Left ventricle myocardium inferior (tissue), 1 donor: Measurements from ENCODE around the gene EID2B. TPM values are rescaled to one million over a fixed set of nuclear protein-coding genes. Genes with fewer than 3 reads are reported as not detected.

Source experiments
- DNase-seq: peaks from one replicate; pipeline ENCODE4 v3.0.0-alpha.2; 2020
- H3K27ac ChIP-seq: fragments of 200-600 bp; replicated peaks from 2 replicates; pipeline ENCODE4 v1.8.0; 2021
- H3K27me3 ChIP-seq: fragments of 200-600 bp; 2 replicates; pipeline ENCODE4 v1.8.0; 2021; ENCODE audit warnings: low read depth
- H3K36me3 ChIP-seq: fragments of 200-600 bp; 2 replicates; pipeline ENCODE4 v1.8.0; 2021
- H3K4me1 ChIP-seq: fragments of 200-600 bp; 2 replicates; pipeline ENCODE4 v1.8.0; 2021
- H3K4me3 ChIP-seq: fragments of 200-600 bp; 2 replicates; pipeline ENCODE4 v1.8.0; 2021; ENCODE audit warnings: mild to moderate bottlenecking, moderate library complexity
- H3K9me3 ChIP-seq: fragments of 200-600 bp; replicated peaks from 2 replicates; pipeline ENCODE4 v1.8.0; 2021
- CTCF ChIP-seq: fragments of 200-600 bp; IDR thresholded peaks from 2 replicates; pipeline ENCODE4 v1.8.0; 2021; ENCODE audit warnings: antibody characterized with exemption, mild to moderate bottlenecking, borderline replicate concordance
- intact Hi-C: fragments of 100-400 bp; cut with micrococcal nuclease; formaldehyde crosslinking; loops from one replicate; pipeline ENCODE4 v1.11.0; 2022
- total RNA-seq: library from RNA; stranded (reverse); fragmentation: NEBNext Ultra II Directional; extraction: Animal tissue kit (Norgen Biotek cat#: 25700); gene quantifications from one replicate; pipeline ENCODE4 v1.2.1, GENCODE V29; 2021
- donor health status: DM: no; HTN: yes; CAD: no; lungs with severe emphysema.

Gene EID2B
- total RNA-seq, 1 donor from 2014 or later, result 2.1 TPM

GRCh38 chr19:39550197-39550596, 17.5 kb upstream of the EID2B start:
- Histone ChIP-seq H3K27me3 (peaks cover 52% of the 10 kb centered on the region), H3K36me3 (no peaks in the 10 kb centered on the region), H3K4me1 (no peaks in the 10 kb centered on the region), H3K9me3 (no peaks in the 10 kb centered on the region), H3K27ac (no peak overlapping the region), H3K4me3 (no peak overlapping the region)
- intact Hi-C loops, result no loop called here
- no peak for DNase-seq
- no peak for TF ChIP-seq CTCF

- TF ChIP-seq CTCF, result no peak
- DNase-seq, result no peak
- H3K36me3 ChIP-seq, result no peaks in the 10 kb centered on the region
- no peaks in the 10 kb centered on the region for H3K4me1 ChIP-seq
- intact Hi-C loops, result no loop called here
- no peaks in the 10 kb centered on the region for H3K9me3 ChIP-seq
- H3K27ac ChIP-seq, result no peak overlapping the region
- H3K4me3 ChIP-seq, result no peak overlapping the region
- peaks cover 26% of the 10 kb centered on the region for H3K27me3 ChIP-seq
Observed at GRCh38 chr19:39546599-39546998, 13.9 kb upstream of the EID2B start.

GRCh38 chr19:39544911-39545310, 12.3 kb upstream of the EID2B start:
- peaks cover 26% of the 10 kb centered on the region for H3K27me3 ChIP-seq
- no peak overlapping the region for H3K4me3 ChIP-seq
- no peak overlapping the region for H3K27ac ChIP-seq
- TF ChIP-seq CTCF, result no peak
- H3K36me3 ChIP-seq, result no peaks in the 10 kb centered on the region
- DNase-seq, result no peak
- H3K4me1 ChIP-seq, result peaks cover 8% of the 10 kb centered on the region
- intact Hi-C loops, result no loop called here
- no peaks in the 10 kb centered on the region for H3K9me3 ChIP-seq

GRCh38 chr19:39544226-39544903, 11.7 kb upstream of the EID2B start:
- H3K27ac ChIP-seq, result no peak overlapping the region
- peaks cover 10% of the 10 kb centered on the region for H3K4me1 ChIP-seq
- H3K27me3 ChIP-seq, result peaks cover 26% of the 10 kb centered on the region
- DNase-seq, result no peak
- intact Hi-C loops, result no loop called here
- no peak for TF ChIP-seq CTCF
- no peaks in the 10 kb centered on the region for H3K36me3 ChIP-seq
- no peak overlapping the region for H3K4me3 ChIP-seq
- H3K9me3 ChIP-seq, result no peaks in the 10 kb centered on the region

GRCh38 chr19:39543477-39543857, 10.8 kb upstream of the EID2B start:
- peaks cover 26% of the 10 kb centered on the region for H3K27me3 ChIP-seq
- H3K4me3 ChIP-seq, result no peak overlapping the region
- H3K9me3 ChIP-seq, result no peaks in the 10 kb centered on the region
- no peak for DNase-seq
- no peaks in the 10 kb centered on the region for H3K36me3 ChIP-seq
- H3K27ac ChIP-seq, result no peak overlapping the region
- no peak for TF ChIP-seq CTCF
- H3K4me1 ChIP-seq, result peaks cover 19% of the 10 kb centered on the region
- intact Hi-C loops, result no loop called here
